ENCODE measurements around the gene S100B.
"Not testable (repeated sequence)": the region's sequence is repeated elsewhere in the genome, so short reads cannot be mapped to it uniquely, and the experiment has no call there.

Gene S100B

GRCh38 chr21:46604975-46605766 is at the start of gene S100B:
TSS of gene S100B (minus strand) at chr21:46605082. CDS start at chr21:46602415, 2,667 bp downstream.
- DNase-seq, result no peak

GRCh38 chr21:46651121-46651520 is 46.2 kb upstream of the S100B start:
- no peak for DNase-seq

DNA sequence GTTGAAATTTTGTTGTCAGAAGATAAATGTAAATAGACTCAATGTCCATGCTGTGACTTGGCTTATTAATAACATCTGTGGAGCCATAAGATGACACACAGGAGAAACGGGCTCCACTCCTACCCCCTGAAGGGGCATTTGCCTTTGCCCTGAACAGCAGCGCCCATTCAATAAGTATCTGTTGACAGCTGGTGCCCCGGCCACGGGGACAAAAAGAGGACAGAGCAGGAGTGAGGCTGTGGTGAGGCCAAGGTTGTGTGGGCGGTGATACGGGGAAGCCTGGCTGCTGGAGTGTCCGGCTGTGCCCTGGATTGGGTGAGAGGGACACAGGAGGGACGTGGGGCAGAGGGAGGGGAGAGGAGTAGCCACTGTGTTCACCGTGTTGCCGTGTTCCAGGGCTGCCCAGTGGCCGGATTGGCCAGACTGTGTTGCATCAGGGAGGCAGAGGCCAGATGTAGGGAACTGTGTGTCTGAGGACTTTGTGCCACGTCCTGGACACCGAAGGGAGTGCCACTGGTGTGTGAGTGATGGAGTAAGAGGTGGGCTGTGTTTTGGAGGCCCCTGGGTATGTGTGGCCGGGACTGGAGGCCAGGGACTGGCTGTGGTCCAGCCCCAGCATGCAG is 45.7 kb upstream of the S100B start:
- DNase-seq, result no peak

DNA sequence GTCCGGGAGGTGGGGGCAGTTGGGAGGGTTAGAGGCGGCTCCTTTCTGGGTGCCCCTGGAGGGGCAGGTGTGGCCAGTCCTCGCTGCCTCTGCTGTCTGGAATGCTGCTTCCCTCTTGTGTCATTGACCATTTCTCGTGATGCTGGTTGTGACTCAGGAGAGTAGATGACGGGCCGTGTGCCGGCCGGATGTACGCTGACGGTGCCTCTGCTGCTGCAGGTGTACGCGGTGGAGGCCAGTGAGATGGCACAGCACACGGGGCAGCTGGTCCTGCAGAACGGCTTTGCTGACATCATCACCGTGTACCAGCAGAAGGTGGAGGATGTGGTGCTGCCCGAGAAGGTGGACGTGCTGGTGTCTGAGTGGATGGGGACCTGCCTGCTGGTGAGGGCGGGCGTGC is 44.5 kb upstream of the S100B start:
- DNase-seq, result no peak

- DNase-seq, result no peak
These were observed 43.7 kb upstream of the S100B start for GRCh38 chr21:46648539-46648938.

DNA sequence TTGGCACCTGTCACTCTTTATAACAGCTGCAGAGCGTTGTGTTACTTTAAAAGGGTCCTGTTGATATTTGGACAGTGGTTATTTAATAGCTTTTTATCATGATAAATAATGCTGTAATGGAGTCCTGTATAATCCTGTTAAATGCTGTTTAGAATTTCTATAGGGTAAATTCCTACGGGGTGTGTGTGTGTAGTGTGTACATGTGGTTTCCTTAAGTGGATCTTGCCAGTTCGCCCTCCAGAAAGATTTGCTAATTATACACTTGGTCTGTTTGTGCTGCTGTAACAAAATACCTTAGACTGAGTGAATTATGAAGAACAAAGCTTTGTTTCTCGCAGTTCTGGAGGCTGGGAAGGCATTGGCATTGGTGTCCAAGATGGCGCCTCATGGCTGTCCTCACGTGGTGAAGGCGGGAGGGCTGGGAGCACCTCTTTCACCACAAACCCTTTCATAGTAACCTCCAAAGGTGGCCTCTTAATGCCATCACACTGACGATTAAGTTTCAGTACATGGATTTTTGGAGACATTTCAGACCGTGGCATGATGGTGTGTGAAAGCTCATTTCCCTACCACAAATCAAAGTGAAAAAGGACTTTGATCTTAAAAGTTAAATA is 41.8 kb upstream of the S100B start:
- no peak for DNase-seq

DNA sequence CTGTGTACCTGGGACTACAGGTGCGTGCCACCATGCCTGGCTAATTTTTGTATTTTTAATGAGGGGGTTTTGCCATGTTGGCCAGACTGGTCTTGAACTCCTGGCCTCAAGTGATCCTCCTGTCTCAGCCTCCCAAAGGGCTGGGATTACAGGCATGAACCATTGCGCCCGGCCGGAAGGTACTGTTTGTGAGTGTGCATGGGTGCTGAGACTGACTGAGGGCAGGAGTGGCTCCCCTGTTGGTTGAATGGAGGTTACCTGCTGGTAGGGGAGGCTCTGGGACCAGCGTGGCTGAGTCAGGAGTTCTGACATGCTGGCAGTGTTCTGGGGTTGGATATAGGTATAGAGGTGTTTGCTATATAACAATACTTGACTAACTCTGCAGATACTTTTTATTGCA is 41.0 kb upstream of the S100B start:
- no peak for DNase-seq

DNA sequence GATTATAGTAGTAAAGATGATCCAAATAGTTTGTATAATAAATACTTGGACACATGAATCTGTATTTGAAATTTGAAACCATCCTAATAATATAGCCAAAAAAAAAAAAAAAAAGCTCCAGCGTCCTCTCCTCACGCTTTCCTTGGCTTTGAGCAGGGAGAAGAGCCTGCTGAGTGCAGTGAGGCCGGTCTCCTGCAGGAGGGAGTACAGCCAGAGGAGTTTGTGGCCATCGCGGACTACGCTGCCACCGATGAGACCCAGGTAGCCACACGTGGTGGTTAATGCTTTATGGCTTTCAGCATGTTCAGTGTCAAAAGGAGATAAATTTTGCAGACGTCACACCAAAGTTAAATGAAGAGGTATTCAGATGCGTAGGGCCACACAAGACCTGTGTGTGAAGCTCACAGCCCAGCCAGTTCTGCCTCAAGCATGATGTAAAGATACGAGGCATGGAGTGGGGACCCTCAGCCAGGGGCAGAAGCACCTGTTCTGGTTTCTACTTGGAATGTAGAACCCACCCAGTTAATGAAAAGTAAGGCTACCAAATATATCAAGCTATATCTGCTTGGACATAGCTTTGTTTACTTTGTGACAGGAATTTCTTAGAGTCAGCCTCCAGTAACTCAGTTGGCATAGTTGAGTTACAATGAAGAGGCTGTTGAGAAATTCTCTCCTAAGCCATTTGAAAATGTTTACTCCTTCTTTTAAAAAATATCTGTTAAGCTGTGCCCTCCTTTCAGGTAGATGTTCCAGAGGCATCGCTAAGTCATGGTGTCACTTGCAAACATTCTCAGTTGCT is 38.7 kb upstream of the S100B start:
- DNase-seq, result no peak

- no peak for DNase-seq
These were observed 36.8 kb upstream of the S100B start for GRCh38 chr21:46641656-46642055.

- peak; percentile 18 for DNase-seq
These were observed 34.9 kb upstream of the S100B start for GRCh38 chr21:46639489-46640386.

GRCh38 chr21:46637952-46638746 is 33.3 kb upstream of the S100B start:
- no peak for DNase-seq

- no peak for DNase-seq
These were observed 31.8 kb upstream of the S100B start for GRCh38 chr21:46636550-46637285.

DNA sequence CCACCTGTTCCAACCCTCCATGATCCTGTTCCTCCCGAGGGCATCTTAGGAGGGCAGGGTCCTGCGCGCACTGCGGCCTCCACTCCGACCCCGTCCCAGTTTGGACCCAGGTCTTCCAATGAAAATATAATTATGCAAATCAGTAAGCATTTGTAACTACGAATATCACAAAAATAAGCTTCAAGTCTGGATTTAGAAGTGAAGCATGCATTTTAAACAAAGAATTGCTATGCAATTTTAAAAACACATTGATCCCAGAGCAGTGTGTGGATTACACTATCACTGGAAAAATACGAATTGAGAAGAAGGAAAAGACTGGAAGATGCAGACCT is 31.3 kb upstream of the S100B start:
- DNase-seq, result no peak

GRCh38 chr21:46635324-46636180 is 30.7 kb upstream of the S100B start, which contains the start of gene PRMT2:
TSS of gene PRMT2 (plus strand) at chr21:46635674. CDS start at chr21:46636952, 1,278 bp downstream.
- DNase-seq, result peak; percentile 96

DNA sequence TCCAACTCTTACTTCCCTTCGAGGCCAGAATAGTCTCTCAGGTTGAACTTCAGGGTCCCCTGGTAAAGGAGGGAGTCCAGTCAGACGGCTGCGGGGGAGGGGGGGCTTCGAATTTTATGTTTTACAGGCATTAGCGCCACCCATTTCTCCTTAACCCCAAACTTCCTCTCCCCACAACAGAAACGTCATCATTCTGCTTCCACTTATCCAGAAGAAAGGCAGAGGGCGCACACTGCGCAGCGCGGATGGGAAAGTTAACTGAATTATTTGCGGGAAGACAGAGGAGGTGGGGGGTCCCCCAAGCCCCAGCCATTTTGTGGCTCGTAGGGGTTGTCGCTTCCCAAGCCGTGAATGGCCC is 30.1 kb upstream of the S100B start:
- DNase-seq, result peak; percentile 65

GRCh38 chr21:46634427-46634826 is 29.5 kb upstream of the S100B start:
- DNase-seq, result no peak

DNA sequence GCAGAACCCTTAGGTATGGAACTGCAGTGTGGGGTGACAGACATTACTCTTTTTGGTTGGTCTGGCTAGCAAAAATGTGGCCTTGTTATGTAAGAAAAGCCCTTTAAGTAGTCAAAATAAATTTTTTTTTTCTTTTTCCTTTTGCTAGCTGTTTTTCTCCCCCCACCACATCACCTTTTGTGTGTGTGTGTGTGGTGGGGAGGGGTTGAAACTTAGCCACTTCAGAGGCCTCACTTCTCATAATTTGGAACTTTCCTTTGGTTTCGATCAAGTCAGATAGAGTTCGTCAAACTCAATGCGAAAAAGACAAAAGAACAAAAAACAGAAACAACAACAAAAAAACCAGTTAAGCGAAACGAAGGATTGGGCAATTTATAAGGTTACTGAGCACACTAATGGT is 28.7 kb upstream of the S100B start:
- no peak for DNase-seq

GRCh38 chr21:46630915-46631314 is 26.0 kb upstream of the S100B start:
- not testable (repeated sequence) for DNase-seq

- no peak for DNase-seq
These were observed 24.0 kb upstream of the S100B start for GRCh38 chr21:46628868-46629267.

DNA sequence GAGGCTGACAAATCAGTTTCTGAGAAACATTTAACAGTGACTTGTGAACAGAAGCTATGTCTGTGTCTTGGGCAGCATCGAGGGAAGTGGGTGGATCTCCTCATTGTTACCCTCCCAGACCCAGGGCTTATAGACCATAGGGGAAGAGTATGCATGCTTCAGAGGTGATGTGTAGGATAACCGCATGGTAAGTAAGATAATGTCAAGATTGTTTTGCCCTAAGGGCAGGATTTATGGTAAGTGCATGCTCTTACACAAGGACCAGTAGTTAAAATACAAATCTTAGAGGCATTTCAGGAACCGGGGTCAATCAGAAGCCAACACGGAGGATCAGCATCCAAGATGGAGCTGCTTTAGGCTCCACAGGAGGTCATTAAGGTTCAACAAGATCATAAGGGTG is 22.8 kb upstream of the S100B start:
- DNase-seq, result no peak

All from kidney glomerular epithelial cell (primary cell).